ENCODE measurements around the gene TMEM213.

The TMEM213 gene

DNA sequence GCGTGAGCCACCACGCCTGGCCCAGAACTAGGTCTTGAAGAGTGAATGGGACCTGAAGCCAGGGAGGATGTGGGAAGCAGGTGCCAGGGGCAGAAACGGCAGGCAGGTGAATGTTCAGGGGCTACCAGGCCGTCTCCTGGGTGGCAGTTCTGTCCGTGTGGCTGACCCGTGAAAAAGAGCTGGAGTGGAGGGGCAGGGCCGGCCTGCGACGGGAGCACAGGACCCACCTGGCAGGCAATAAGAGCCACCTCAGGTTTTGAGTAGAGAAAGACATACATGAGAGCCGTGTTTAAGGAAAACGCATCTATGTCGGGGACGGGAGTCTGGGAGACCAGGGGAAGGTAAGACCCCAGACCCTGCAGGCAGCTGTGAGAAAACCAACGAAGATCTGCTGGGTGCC is 70.9 kb downstream of the TMEM213 start:
- Histone ChIP-seq H3K79me2 (ENCODE audit: insufficient read depth, low read depth) (no peaks in the 10 kb centered on the region), H3K9ac (no peak overlapping the region), H3K36me3 (ENCODE audit: insufficient read depth) (no peaks in the 10 kb centered on the region), H3K27me3 (ENCODE audit: insufficient read depth, low read depth) (no peaks in the 10 kb centered on the region), H3K27ac (no peak overlapping the region), H4K20me1 (ENCODE audit: insufficient read depth) (no peaks in the 10 kb centered on the region), H2AFZ (ENCODE audit: low read depth) (no peak overlapping the region), H3K4me1 (ENCODE audit: low read depth, poor library complexity, severe bottlenecking) (no peaks in the 10 kb centered on the region), H3K4me3 (IDR thresholded peaks at IDR 0.05; ENCODE audit: insufficient read depth, low read depth, low read length) (no peak overlapping the region), H3K4me2 (no peak overlapping the region)
- TF ChIP-seq, protein P1, sequence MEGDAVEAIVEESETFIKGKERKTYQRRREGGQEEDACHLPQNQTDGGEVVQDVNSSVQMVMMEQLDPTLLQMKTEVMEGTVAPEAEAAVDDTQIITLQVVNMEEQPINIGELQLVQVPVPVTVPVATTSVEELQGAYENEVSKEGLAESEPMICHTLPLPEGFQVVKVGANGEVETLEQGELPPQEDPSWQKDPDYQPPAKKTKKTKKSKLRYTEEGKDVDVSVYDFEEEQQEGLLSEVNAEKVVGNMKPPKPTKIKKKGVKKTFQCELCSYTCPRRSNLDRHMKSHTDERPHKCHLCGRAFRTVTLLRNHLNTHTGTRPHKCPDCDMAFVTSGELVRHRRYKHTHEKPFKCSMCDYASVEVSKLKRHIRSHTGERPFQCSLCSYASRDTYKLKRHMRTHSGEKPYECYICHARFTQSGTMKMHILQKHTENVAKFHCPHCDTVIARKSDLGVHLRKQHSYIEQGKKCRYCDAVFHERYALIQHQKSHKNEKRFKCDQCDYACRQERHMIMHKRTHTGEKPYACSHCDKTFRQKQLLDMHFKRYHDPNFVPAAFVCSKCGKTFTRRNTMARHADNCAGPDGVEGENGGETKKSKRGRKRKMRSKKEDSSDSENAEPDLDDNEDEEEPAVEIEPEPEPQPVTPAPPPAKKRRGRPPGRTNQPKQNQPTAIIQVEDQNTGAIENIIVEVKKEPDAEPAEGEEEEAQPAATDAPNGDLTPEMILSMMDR (conservative IDR thresholded peaks at IDR 0.05; ENCODE audit: low read depth, low read length) = no peak

- no peak overlapping the region for H3K9ac ChIP-seq
- TF ChIP-seq, protein P1 (conservative IDR thresholded peaks at IDR 0.05; ENCODE audit: low read depth, low read length) = no peak
- no peak overlapping the region for H3K27ac ChIP-seq
- H4K20me1 ChIP-seq (ENCODE audit: insufficient read depth) = no peaks in the 10 kb centered on the region
- no peaks in the 10 kb centered on the region for H3K36me3 ChIP-seq (ENCODE audit: insufficient read depth)
- H3K4me1 ChIP-seq (ENCODE audit: low read depth, poor library complexity, severe bottlenecking) = no peaks in the 10 kb centered on the region
- no peak overlapping the region for H2AFZ ChIP-seq (ENCODE audit: low read depth)
- H3K4me2 ChIP-seq = no peak overlapping the region
- no peak overlapping the region for H3K4me3 ChIP-seq (IDR thresholded peaks at IDR 0.05; ENCODE audit: insufficient read depth, low read depth, low read length)
- no peaks in the 10 kb centered on the region for H3K27me3 ChIP-seq (ENCODE audit: insufficient read depth, low read depth)
- H3K79me2 ChIP-seq (ENCODE audit: insufficient read depth, low read depth) = no peaks in the 10 kb centered on the region
These were observed 71.6 kb downstream of the TMEM213 start for GRCh38 chr7:138869353-138869752.

DNA sequence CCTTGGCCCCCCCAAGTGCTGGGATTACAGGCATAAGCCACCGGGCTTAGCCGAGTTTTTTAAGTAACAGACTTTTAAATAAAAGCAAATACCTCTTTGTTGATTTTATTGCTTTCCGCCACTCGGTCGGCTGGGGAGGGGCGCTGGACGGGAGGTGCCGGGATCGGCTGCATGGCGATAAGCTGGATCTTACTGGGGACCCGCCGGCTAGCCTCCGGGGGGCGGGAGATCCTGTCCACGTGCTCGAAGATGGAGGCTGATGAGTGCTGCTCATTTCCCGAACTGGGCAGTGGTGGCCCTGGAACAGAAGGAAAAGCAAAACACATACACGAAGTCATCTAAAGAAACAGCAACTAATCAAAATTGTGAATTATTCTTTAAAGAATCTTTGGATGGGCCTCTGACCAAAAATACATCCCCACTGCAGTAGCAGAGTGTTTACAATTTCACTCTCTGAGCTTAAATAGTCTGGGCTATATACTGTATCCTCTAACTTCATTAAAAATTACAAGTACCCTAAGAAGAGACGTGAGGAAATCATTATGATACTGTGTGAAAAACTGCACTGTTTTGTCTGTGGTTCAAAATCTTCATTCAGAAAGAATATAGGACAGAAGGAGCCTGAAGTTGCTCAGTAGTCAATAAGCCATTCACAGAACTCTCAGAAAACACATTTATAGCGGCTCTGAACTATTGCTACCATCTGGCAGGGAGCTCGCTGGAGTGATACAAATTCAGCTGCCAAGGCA is 73.4 kb downstream of the TMEM213 start:
- no peak overlapping the region for H3K27ac ChIP-seq
- no peak overlapping the region for H3K4me3 ChIP-seq (IDR thresholded peaks at IDR 0.05; ENCODE audit: insufficient read depth, low read depth, low read length)
- TF ChIP-seq, protein P1 (conservative IDR thresholded peaks at IDR 0.05; ENCODE audit: low read depth, low read length) = no peak
- no peaks in the 10 kb centered on the region for H4K20me1 ChIP-seq (ENCODE audit: insufficient read depth)
- H3K4me1 ChIP-seq (ENCODE audit: low read depth, poor library complexity, severe bottlenecking) = no peaks in the 10 kb centered on the region
- H3K36me3 ChIP-seq (ENCODE audit: insufficient read depth) = no peaks in the 10 kb centered on the region
- no peak overlapping the region for H3K4me2 ChIP-seq
- no peaks in the 10 kb centered on the region for H3K79me2 ChIP-seq (ENCODE audit: insufficient read depth, low read depth)
- H3K27me3 ChIP-seq (ENCODE audit: insufficient read depth, low read depth) = no peaks in the 10 kb centered on the region
- H2AFZ ChIP-seq (ENCODE audit: low read depth) = no peak overlapping the region
- no peak overlapping the region for H3K9ac ChIP-seq

GRCh38 chr7:138871814-138872090 is 74.0 kb downstream of the TMEM213 start:
- H3K9ac ChIP-seq = no peak overlapping the region
- H3K4me2 ChIP-seq = no peak overlapping the region
- H3K36me3 ChIP-seq (ENCODE audit: insufficient read depth) = no peaks in the 10 kb centered on the region
- no peak overlapping the region for H2AFZ ChIP-seq (ENCODE audit: low read depth)
- no peaks in the 10 kb centered on the region for H4K20me1 ChIP-seq (ENCODE audit: insufficient read depth)
- H3K4me3 ChIP-seq (IDR thresholded peaks at IDR 0.05; ENCODE audit: insufficient read depth, low read depth, low read length) = no peak overlapping the region
- no peaks in the 10 kb centered on the region for H3K27me3 ChIP-seq (ENCODE audit: insufficient read depth, low read depth)
- TF ChIP-seq, protein P1 (conservative IDR thresholded peaks at IDR 0.05; ENCODE audit: low read depth, low read length) = no peak
- no peak overlapping the region for H3K27ac ChIP-seq
- no peaks in the 10 kb centered on the region for H3K79me2 ChIP-seq (ENCODE audit: insufficient read depth, low read depth)
- H3K4me1 ChIP-seq (ENCODE audit: low read depth, poor library complexity, severe bottlenecking) = no peaks in the 10 kb centered on the region
